GM23248 (cell line): ENCODE results near the gene NXF1. TPM values are rescaled to one million over a fixed set of nuclear protein-coding genes. Genes with fewer than 3 reads are reported as not detected.

ENCODE experiments used
- DNase-seq: peaks from one replicate; pipeline ENCODE4 v3.0.0-alpha.2; 2015
- H2AFZ ChIP-seq: fragments of 200-600 bp; sonication (generic); 2 replicates; pipeline ENCODE4 v1.6.1; 2016; ENCODE audit warnings: antibody characterized with exemption
- H3F3A ChIP-seq: fragments of 200-600 bp; sonication (generic); 2 replicates; pipeline ENCODE4 v1.6.1; 2016; ENCODE audit warnings: mild to moderate bottlenecking, antibody characterized with exemption, mixed run types; ENCODE audit not compliant: insufficient read depth
- H3K27ac ChIP-seq: fragments of 200-600 bp; sonication (generic); 2 replicates; pipeline ENCODE4 v1.5.1; 2016; ENCODE audit warnings: mild to moderate bottlenecking
- H3K27me3 ChIP-seq: fragments of 200-600 bp; sonication (generic); replicated peaks from 2 replicates; pipeline ENCODE4 v1.6.1; 2016; ENCODE audit warnings: mild to moderate bottlenecking; ENCODE audit not compliant: insufficient read depth
- H3K36me3 ChIP-seq: fragments of 200-600 bp; sonication (generic); 2 replicates; pipeline ENCODE4 v1.6.1; 2016; ENCODE audit warnings: low read depth, mild to moderate bottlenecking
- H3K4me1 ChIP-seq: fragments of 200-600 bp; sonication (generic); 2 replicates; pipeline ENCODE4 v1.6.1; 2016; ENCODE audit warnings: mild to moderate bottlenecking; ENCODE audit not compliant: insufficient read depth
- H3K4me2 ChIP-seq: fragments of 200-600 bp; sonication (generic); one replicate; pipeline ENCODE4 v1.6.1; 2016; ENCODE audit warnings: mild to moderate bottlenecking; ENCODE audit not compliant: unreplicated experiment
- H3K4me3 ChIP-seq: fragments of 200-600 bp; sonication (generic); 2 replicates; pipeline ENCODE4 v1.5.1; 2016; ENCODE audit warnings: mild to moderate bottlenecking
- H3K79me2 ChIP-seq: fragments of 200-600 bp; sonication (generic); 2 replicates; pipeline ENCODE4 v1.6.1; 2016; ENCODE audit warnings: mild to moderate bottlenecking; ENCODE audit not compliant: insufficient read depth
- H3K9ac ChIP-seq: fragments of 200-600 bp; sonication (generic); 2 replicates; pipeline ENCODE4 v1.6.1; 2016; ENCODE audit warnings: mild to moderate bottlenecking
- H3K9me2 ChIP-seq: fragments of 200-600 bp; sonication (generic); 2 replicates; pipeline ENCODE4 v1.6.1; 2016; ENCODE audit warnings: mixed run types, mild to moderate bottlenecking, moderate library complexity; ENCODE audit not compliant: insufficient read depth
- H3K9me3 ChIP-seq: fragments of 200-600 bp; sonication (generic); one replicate; pipeline ENCODE4 v1.6.1; 2017; ENCODE audit warnings: low read depth
- H4K20me1 ChIP-seq: fragments of 200-600 bp; sonication (generic); 2 replicates; pipeline ENCODE4 v1.6.0; 2016; ENCODE audit not compliant: insufficient read depth
- EZH2 ChIP-seq: fragments of 200-600 bp; sonication (generic); IDR thresholded peaks from 2 replicates; pipeline ENCODE4 v1.6.1; 2018; ENCODE audit warnings: antibody characterized with exemption, mild to moderate bottlenecking; ENCODE audit not compliant: insufficient read depth, poor library complexity, severe bottlenecking
- EZH2phosphoT487 ChIP-seq: fragments of 200-600 bp; sonication (generic); IDR thresholded peaks from 2 replicates; pipeline ENCODE4 v1.6.1; 2018; ENCODE audit warnings: antibody characterized with exemption, moderate library complexity, mild to moderate bottlenecking, low read depth; ENCODE audit not compliant: insufficient read depth
- WGBS, 2 experiments: methylation state at CpG; one replicate each; pipeline ENCODE4 v1.1.6; 2015 to 2017; ENCODE audit warnings: low lambda C conversion rate in 2 of 2, low coverage in 1 of 2; ENCODE audit errors: missing lambda C conversion rate in 2 of 2; 5-methylcytosine and 5-hydroxymethylcytosine counted together
- in situ Hi-C: fragments of 300-500 bp; cut with MboI; formaldehyde crosslinking; loops from 2 replicates; pipeline ENCODE4 v1.15.0; 2020
- polyA plus RNA-seq: library from polyadenylated mRNA; unstranded; fragments of >200 nt; fragmentation: Nextera tagmentation; extraction: Ambion mirVana; gene quantifications from 2 replicates; pipeline ENCODE4 v1.2.1, GENCODE V29; 2016
- total RNA-seq: library from RNA; depleted of rRNA; stranded (reverse); fragments of >200 nt; shearing (Covaris generic); gene quantifications from 2 replicates; pipeline ENCODE4 v1.2.3, GENCODE V29; 2014

NXF1 gene
- total and polyA plus RNA-seq, 2 experiments from 2014 or later: 32.0 to 53.3 TPM

- H3K27ac ChIP-seq: no peak overlapping the region
- no peak for DNase-seq
- H3K4me3 ChIP-seq: no peak overlapping the region
- no peak overlapping the region for H3K4me2 ChIP-seq
- in situ Hi-C loops: no loop called here
- H3K4me1 ChIP-seq: peaks cover 5% of the 10 kb centered on the region
- no peaks in the 10 kb centered on the region for H3K27me3 ChIP-seq
- H3K9me2 ChIP-seq: no peaks in the 10 kb centered on the region
- H3K9ac ChIP-seq: no peak overlapping the region
- TF ChIP-seq EZH2: no peak
- H3F3A ChIP-seq: no peaks in the 10 kb centered on the region
- no peaks in the 10 kb centered on the region for H4K20me1 ChIP-seq
- H3K36me3 ChIP-seq: no peaks in the 10 kb centered on the region
- no peaks in the 10 kb centered on the region for H3K9me3 ChIP-seq
- WGBS, 2 experiments: 59 to 63% methylated on average over 9 of the region's 9 CpGs
- no peak overlapping the region for H2AFZ ChIP-seq
- peaks cover 20% of the 10 kb centered on the region for H3K79me2 ChIP-seq
Measured at GRCh38 chr11:62757846-62758788, 47.1 kb downstream of the NXF1 start.

GRCh38 chr11:62755086-62755615 lies 50.1 kb downstream of the NXF1 start:
- no peaks in the 10 kb centered on the region for H3K36me3 ChIP-seq
- H3K9me2 ChIP-seq: no peaks in the 10 kb centered on the region
- H3K27me3 ChIP-seq: no peaks in the 10 kb centered on the region
- no peak overlapping the region for H3K4me3 ChIP-seq
- H2AFZ ChIP-seq: peak overlapping the region; percentile 95; the same call in 1 of the 2 replicates
- H3K9ac ChIP-seq: no peak overlapping the region
- H3K4me1 ChIP-seq: no peaks in the 10 kb centered on the region
- in situ Hi-C loops: no loop called here
- TF ChIP-seq EZH2: no peak
- TF ChIP-seq EZH2phosphoT487: no peak
- no peak overlapping the region for H3K4me2 ChIP-seq
- DNase-seq: no peak
- H3K27ac ChIP-seq: no peak overlapping the region
- H3F3A ChIP-seq: no peaks in the 10 kb centered on the region
- H3K9me3 ChIP-seq: no peaks in the 10 kb centered on the region
- 69 to 73% methylated on average over 10 of the region's 10 CpGs for WGBS, 2 experiments
- H4K20me1 ChIP-seq: no peaks in the 10 kb centered on the region
- peaks cover 33% of the 10 kb centered on the region for H3K79me2 ChIP-seq

GRCh38 chr11:62753736-62754603 lies 51.3 kb downstream of the NXF1 start, which contains the start of gene ZBTB3:
Gene ZBTB3, minus strand, starts transcription at chr11:62754160. Its CDS starts 496 bp downstream, at chr11:62753664.
- Histone ChIP-seq H3K27me3 (no peaks in the 10 kb centered on the region), H3K4me3 (peak within 1 kb of the TSS; percentile 88), H3K4me2 (peak within 1 kb of the TSS; percentile 77), H3K36me3 (no peaks in the 10 kb centered on the region), H2AFZ (peak within 1 kb of the TSS; percentile 95), H3K4me1 (no peaks in the 10 kb centered on the region), H3K9me3 (no peaks in the 10 kb centered on the region), H3K27ac (peak within 1 kb of the TSS; percentile 84), H4K20me1 (no peaks in the 10 kb centered on the region), H3K79me2 (peaks cover 40% of the 10 kb centered on the region), H3K9me2 (no peaks in the 10 kb centered on the region), H3K9ac (peak within 1 kb of the TSS; percentile 87), H3F3A (no peaks in the 10 kb centered on the region)
- TF ChIP-seq EZH2phosphoT487 (no peak), EZH2 (no peak)
- WGBS, 2 experiments: 1 to 2% methylated on average over 41 to 47 of the region's 47 CpGs
- in situ Hi-C loops: no loop called here
- peak; percentile 99 for DNase-seq

- in situ Hi-C loops: no loop called here
Measured at GRCh38 chr11:62752994-62753735, 52.1 kb downstream of the NXF1 start.

More at GRCh38 chr11:62752994-62753735, 52.1 kb downstream of the NXF1 start:
- Histone ChIP-seq H3K27me3 (no peaks in the 10 kb centered on the region), H3K36me3 (no peaks in the 10 kb centered on the region), H3K79me2 (peaks cover 40% of the 10 kb centered on the region), H3F3A (peaks cover under 1% of the 10 kb centered on the region; the same call in 1 of the 2 replicates), H3K4me1 (no peaks in the 10 kb centered on the region), H3K9ac (peak overlapping the region; percentile 87), H3K4me3 (peak overlapping the region; percentile 88), H3K9me2 (no peaks in the 10 kb centered on the region), H3K9me3 (no peaks in the 10 kb centered on the region), H3K27ac (peak overlapping the region; percentile 84; the same call in 1 of the 2 replicates), H3K4me2 (peak overlapping the region; percentile 76), H4K20me1 (no peaks in the 10 kb centered on the region), H2AFZ (peak overlapping the region; percentile 95)
- no peak for DNase-seq
- no peak for TF ChIP-seq EZH2
- 68% methylated on average over 15 of the region's 15 CpGs for WGBS, 2 experiments
